ENCODE results near the gene GYPB. TPM values are rescaled to one million over a fixed set of nuclear protein-coding genes. Genes with fewer than 3 reads are reported as not detected.
"Not testable (repeated sequence)": the region's sequence is repeated elsewhere in the genome, so short reads cannot be mapped to it uniquely, and the experiment has no call there.

GYPB gene
- total and polyA plus RNA-seq, 2 donors (not counting 3 experiments of a cell fraction or from before 2014, with no cell fraction given), result not detected

DNA sequence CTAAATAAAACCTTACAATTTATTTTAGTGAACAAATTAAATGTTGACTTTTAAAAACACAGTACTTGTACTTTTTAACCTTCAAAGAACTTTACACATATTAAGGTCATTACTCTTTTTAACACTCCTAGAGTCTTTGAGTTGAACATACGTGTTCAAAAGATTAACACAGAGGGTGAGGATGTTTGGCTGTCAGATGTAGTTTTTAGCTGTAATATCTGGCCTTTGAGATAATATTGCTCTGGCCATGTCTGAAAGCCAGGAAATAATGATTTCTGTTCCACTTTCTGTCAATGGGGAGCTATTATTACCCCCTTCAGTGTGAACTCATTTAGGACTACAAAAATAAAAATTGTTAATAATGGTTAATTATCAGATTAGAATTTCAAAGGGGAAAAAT lies 71.7 kb downstream of the GYPB start:
- H3K79me2 ChIP-seq (ENCODE audit: control insufficient read depth, insufficient read depth, low read length); H4K20me1 ChIP-seq (replicated peaks; ENCODE audit: control insufficient read depth, extremely low read depth, insufficient read depth, low read length); H3K27ac ChIP-seq (ENCODE audit: insufficient read depth, low read depth, low read length); H3K4me1 ChIP-seq (ENCODE audit: control insufficient read depth, extremely low read depth, insufficient read depth, low read length); H3K9me1 ChIP-seq (replicated peaks; ENCODE audit: control insufficient read depth, extremely low read depth, insufficient read depth, low read length); DNase-seq (ENCODE audit: low read depth, low spot score); BruUV-seq (replicated peaks); H3K27me3 ChIP-seq (ENCODE audit: control insufficient read depth in 2 of 2, insufficient read depth in 2 of 2, low read length in 2 of 2); dilution Hi-C loops (cut with MboI; ENCODE audit: extremely low pct_ligation_motif_present, low sequenced_read_pairs); H3K4me3 ChIP-seq (replicated peaks in 1 of 3; ENCODE audit: insufficient read depth in 1 of 3, low read depth in 1 of 3, low read length in 3 of 3); H3K9ac ChIP-seq (replicated peaks; ENCODE audit: extremely low read depth, insufficient read depth, low read length); POLR2A ChIA-PET; H2AFZ ChIP-seq (ENCODE audit: low read depth, low read length); H3K4me2 ChIP-seq (ENCODE audit: insufficient read depth, low read length); H3K9me3 ChIP-seq (replicated peaks; ENCODE audit: control insufficient read depth, insufficient read depth, low read length); intact Hi-C loops (cut with micrococcal nuclease); FAIRE-seq; H3K36me3 ChIP-seq (ENCODE audit: control insufficient read depth in 2 of 2, extremely low read depth in 1 of 2, insufficient read depth in 2 of 2, low read length in 2 of 2); CTCF ChIA-PET: not testable (repeated sequence)

Other genes with a start within 250 kb of the GYPB start
- gene GYPE, start 113.8 kb downstream of the GYPB start, total RNA-seq, result not detected in 2 replicates
- gene GYPE, start 113.8 kb downstream of the GYPB start, polyA plus RNA-seq, result 0.51 and 0.58 TPM in 2 replicates
- not detected in 2 replicates for gene GYPA, start 121.3 kb upstream of the GYPB start, total RNA-seq
- gene GYPA, start 121.3 kb upstream of the GYPB start, polyA plus RNA-seq, result not detected in 2 replicates